Glutamatergic neuron (in vitro differentiated cells): Measurements from ENCODE around the gene TNFAIP8L1. TPM values are rescaled to one million over a fixed set of nuclear protein-coding genes. Genes with fewer than 3 reads are reported as not detected.

Experiments used
- DNase-seq: peaks from one replicate; pipeline ENCODE4 v3.0.0; 2022
- H3K27ac Mint-ChIP-seq: one replicate; pipeline ENCODE4 v1.8.0; 2020; ENCODE audit warnings: mild to moderate bottlenecking, mixed read lengths, inconsistent platforms; ENCODE audit not compliant: unreplicated experiment
- H3K27me3 Mint-ChIP-seq: one replicate; pipeline ENCODE4 v1.8.0; 2020; ENCODE audit warnings: mild to moderate bottlenecking, moderate library complexity, mixed read lengths, inconsistent platforms; ENCODE audit not compliant: unreplicated experiment
- H3K36me3 Mint-ChIP-seq: one replicate; pipeline ENCODE4 v1.8.0; 2020; ENCODE audit warnings: mild to moderate bottlenecking, mixed read lengths, inconsistent platforms; ENCODE audit not compliant: unreplicated experiment
- H3K4me1 Mint-ChIP-seq: one replicate; pipeline ENCODE4 v1.8.0; 2020; ENCODE audit warnings: mild to moderate bottlenecking, low read depth, mixed read lengths, inconsistent platforms; ENCODE audit not compliant: unreplicated experiment
- H3K4me3 Mint-ChIP-seq: one replicate; pipeline ENCODE4 v1.8.0; 2020; ENCODE audit warnings: mild to moderate bottlenecking, mixed read lengths, inconsistent platforms; ENCODE audit not compliant: unreplicated experiment
- H3K9me3 Mint-ChIP-seq: one replicate; pipeline ENCODE4 v1.8.0; 2020; ENCODE audit warnings: mild to moderate bottlenecking, moderate library complexity, mixed read lengths, inconsistent platforms; ENCODE audit not compliant: unreplicated experiment
- long read RNA-seq: library from polyadenylated mRNA; unstranded; transcript quantifications from one replicate; pipeline ENCODE4 v2.0.0, GENCODE V29; 2020; ENCODE audit not compliant: unreplicated experiment
- total RNA-seq: library from RNA; stranded (reverse); fragmentation: NEBNext Ultra II Directional; extraction: Animal tissue kit (Norgen Biotek cat#: 25700); gene quantifications from one replicate; pipeline ENCODE4 v1.2.1, GENCODE V29; 2021; ENCODE audit not compliant: unreplicated experiment
- TF ChIP-seq, protein P1 (sequence below): fragments of 200-600 bp; sonication (generic); IDR thresholded peaks from one replicate; pipeline ENCODE4 v1.5.0; 2021; ENCODE audit not compliant: partially characterized antibody, unreplicated experiment

Gene TNFAIP8L1
- total RNA-seq, result 23.6 TPM
- long read RNA-seq, transcript TNFAIP8L1-201 (2 exons, 3,814 nt), result major isoform, 22 of 26 reads
- long read RNA-seq, partial matches to known transcripts, result 0 of 26 reads
- long read RNA-seq, other reads (novel, unspliced or antisense), result 3 of 26 reads

DNA sequence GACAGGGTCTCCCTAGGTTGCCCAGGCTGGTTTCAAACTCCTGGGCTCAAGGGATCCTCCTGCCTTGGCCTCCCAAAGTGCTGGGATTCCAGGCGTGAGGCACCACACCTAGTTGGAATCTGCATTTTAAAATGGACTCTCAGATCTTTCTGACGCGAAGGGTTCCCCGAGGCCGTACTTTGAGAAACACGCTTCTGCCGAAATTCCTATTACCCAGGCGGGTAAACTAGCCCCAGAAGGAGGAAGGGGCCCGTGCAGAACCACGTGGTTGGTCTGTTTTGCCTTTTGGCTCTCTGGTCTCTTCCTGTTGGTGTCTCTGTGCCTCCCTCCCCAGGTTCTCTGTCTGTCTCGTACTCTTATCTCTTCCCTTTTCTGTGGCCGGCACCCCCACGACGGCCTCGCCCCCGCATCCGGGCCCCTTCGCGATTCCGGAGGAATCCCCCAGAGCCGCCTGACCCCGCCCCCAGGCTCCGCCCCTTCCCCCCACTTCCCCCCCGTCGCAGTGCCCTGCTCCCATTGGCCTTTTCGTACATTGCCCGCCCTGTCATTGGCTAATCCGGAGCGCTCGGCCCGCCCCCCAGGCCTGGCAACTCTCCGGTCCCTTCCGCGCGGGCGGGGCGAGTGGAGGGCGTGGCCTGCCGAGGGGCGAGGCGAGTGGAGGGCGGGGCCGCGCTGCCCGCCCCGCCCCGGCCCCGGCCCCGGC is at the start of gene TNFAIP8L1:
Gene TNFAIP8L1 (plus strand): TSS at position 689 of the 703 bp plus-strand sequence. CDS start 12,354 bp downstream, outside the sequence.
- H3K27ac Mint-ChIP-seq, result peak within 1 kb of the TSS; percentile 78
- DNase-seq, result peak; percentile 100
- peaks cover 13% of the 10 kb centered on the region for H3K27me3 Mint-ChIP-seq
- TF ChIP-seq, protein P1, sequence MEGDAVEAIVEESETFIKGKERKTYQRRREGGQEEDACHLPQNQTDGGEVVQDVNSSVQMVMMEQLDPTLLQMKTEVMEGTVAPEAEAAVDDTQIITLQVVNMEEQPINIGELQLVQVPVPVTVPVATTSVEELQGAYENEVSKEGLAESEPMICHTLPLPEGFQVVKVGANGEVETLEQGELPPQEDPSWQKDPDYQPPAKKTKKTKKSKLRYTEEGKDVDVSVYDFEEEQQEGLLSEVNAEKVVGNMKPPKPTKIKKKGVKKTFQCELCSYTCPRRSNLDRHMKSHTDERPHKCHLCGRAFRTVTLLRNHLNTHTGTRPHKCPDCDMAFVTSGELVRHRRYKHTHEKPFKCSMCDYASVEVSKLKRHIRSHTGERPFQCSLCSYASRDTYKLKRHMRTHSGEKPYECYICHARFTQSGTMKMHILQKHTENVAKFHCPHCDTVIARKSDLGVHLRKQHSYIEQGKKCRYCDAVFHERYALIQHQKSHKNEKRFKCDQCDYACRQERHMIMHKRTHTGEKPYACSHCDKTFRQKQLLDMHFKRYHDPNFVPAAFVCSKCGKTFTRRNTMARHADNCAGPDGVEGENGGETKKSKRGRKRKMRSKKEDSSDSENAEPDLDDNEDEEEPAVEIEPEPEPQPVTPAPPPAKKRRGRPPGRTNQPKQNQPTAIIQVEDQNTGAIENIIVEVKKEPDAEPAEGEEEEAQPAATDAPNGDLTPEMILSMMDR, result no peak
- H3K4me1 Mint-ChIP-seq, result peaks cover 4% of the 10 kb centered on the region
- H3K36me3 Mint-ChIP-seq, result no peaks in the 10 kb centered on the region
- H3K4me3 Mint-ChIP-seq, result peak within 1 kb of the TSS; percentile 94
- peaks cover 13% of the 10 kb centered on the region for H3K9me3 Mint-ChIP-seq

DNA sequence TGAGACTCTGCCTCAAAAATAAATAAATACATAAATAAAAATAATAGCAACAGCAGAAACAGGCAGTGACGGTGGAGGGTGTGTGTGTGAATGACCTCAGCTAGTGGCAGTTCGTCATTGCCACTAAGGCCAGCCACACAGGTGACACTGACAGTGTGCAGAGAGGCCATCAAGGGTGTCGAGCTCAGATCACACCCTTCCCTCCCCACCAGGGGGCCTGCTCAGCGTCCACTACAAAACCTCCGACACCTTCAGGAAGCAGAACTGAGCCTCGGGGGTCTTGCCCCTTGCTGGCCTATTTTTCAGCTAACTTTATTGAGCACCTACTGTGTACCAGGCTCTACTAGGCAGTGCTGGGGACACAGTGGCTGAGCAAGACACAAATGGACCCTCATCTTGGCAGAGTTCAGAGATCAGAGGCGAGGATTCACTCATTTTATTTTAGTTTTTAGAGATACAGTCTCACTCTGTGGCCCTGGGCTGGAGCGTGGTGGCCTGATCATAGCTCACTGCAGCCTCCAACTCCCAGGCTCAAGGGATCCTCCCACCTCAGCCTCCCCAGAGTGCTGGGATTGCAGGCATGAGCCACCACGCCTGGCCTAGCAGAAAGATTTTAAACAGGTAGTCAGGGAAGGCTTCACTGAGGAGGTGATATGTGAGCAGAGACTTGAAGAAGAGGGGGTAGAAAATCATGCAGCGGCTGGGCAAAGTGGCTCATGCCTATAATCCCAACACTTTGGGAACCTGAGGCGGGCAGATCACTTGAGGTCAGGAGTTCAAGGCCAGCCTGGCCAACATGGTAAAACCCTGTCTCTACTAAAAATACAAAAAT is 49.5 kb upstream of the TNFAIP8L1 start:
- H3K36me3 Mint-ChIP-seq, result no peaks in the 10 kb centered on the region
- TF ChIP-seq, protein P1, result peak; percentile 72
- no peak overlapping the region for H3K4me3 Mint-ChIP-seq
- DNase-seq, result peak; percentile 70
- peaks cover 10% of the 10 kb centered on the region for H3K9me3 Mint-ChIP-seq
- H3K27ac Mint-ChIP-seq, result peak overlapping the region; percentile 66
- peaks cover 25% of the 10 kb centered on the region for H3K4me1 Mint-ChIP-seq
- peaks cover 8% of the 10 kb centered on the region for H3K27me3 Mint-ChIP-seq

DNA sequence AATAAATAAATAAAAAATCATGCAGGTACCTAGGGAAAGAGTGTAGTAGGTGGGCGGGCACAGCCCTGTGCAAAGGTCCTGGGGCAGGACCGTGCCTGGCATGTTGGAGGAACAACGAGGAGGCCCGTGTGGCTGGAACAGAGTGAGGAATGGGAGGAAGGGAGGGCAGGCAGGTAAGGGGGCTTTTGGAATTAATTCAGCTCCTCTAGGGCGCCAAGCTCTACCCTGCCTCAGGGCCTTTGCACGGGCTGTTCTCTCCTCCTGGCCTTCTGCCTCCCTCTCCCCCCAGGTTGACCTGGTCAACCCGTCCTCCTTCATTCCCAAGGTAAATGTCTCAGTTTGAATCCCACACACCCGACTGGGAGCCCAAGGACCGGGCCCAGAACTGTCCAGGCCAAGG is 48.8 kb upstream of the TNFAIP8L1 start:
- H3K36me3 Mint-ChIP-seq, result no peaks in the 10 kb centered on the region
- DNase-seq, result no peak
- no peak overlapping the region for H3K4me3 Mint-ChIP-seq
- peaks cover 7% of the 10 kb centered on the region for H3K9me3 Mint-ChIP-seq
- H3K27me3 Mint-ChIP-seq, result peaks cover 6% of the 10 kb centered on the region
- H3K4me1 Mint-ChIP-seq, result peaks cover 25% of the 10 kb centered on the region
- TF ChIP-seq, protein P1, result no peak
- no peak overlapping the region for H3K27ac Mint-ChIP-seq

DNA sequence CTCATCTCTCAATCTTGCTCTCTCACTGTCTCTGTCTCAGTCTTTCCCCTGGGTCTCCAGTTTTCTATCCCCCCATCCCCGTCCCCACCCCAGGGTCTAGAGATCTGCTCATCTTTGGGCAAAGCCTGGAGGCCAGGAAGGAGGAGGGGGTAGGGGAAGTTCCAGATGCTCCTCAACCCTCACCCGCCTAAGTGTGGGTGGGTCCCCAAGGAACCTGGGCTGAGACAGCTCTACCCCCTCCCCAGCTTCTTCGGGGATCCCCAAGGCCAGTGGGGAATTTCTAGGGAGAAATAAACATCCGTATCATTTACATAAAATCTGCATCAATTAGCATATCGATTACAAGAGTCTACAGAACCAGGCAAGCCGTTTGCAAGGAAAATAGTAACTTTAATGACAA is 48.0 kb upstream of the TNFAIP8L1 start:
- Mint-ChIP-seq H3K4me3 (peak overlapping the region; percentile 40), H3K36me3 (no peaks in the 10 kb centered on the region), H3K27ac (no peak overlapping the region), H3K9me3 (peaks cover 4% of the 10 kb centered on the region), H3K4me1 (peaks cover 19% of the 10 kb centered on the region), H3K27me3 (no peaks in the 10 kb centered on the region)
- no peak for DNase-seq
- TF ChIP-seq, protein P1, result no peak
